ENCODE results near the gene KIF21A.
"Not testable (repeated sequence)": the region's sequence is repeated elsewhere in the genome, so short reads cannot be mapped to it uniquely, and the experiment has no call there.

- not testable (repeated sequence) for TF ChIP-seq EZH2 (IDR thresholded peaks at IDR 0.05; ENCODE audit: borderline replicate concordance, low read depth, low read length, severe bottlenecking); POLR2AphosphoS5 (IDR thresholded peaks at IDR 0.05; ENCODE audit: insufficient read depth, low read depth, low read length); POLR2A (IDR thresholded peaks at IDR 0.05; ENCODE audit: low read depth, low read length); MAX (IDR thresholded peaks at IDR 0.05; ENCODE audit: insufficient read depth, insufficient read length); MYC (IDR thresholded peaks at IDR 0.05; ENCODE audit: low read depth, low read length)
- TF ChIP-seq, protein P1, sequence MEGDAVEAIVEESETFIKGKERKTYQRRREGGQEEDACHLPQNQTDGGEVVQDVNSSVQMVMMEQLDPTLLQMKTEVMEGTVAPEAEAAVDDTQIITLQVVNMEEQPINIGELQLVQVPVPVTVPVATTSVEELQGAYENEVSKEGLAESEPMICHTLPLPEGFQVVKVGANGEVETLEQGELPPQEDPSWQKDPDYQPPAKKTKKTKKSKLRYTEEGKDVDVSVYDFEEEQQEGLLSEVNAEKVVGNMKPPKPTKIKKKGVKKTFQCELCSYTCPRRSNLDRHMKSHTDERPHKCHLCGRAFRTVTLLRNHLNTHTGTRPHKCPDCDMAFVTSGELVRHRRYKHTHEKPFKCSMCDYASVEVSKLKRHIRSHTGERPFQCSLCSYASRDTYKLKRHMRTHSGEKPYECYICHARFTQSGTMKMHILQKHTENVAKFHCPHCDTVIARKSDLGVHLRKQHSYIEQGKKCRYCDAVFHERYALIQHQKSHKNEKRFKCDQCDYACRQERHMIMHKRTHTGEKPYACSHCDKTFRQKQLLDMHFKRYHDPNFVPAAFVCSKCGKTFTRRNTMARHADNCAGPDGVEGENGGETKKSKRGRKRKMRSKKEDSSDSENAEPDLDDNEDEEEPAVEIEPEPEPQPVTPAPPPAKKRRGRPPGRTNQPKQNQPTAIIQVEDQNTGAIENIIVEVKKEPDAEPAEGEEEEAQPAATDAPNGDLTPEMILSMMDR (IDR thresholded peaks at IDR 0.05; ENCODE audit: extremely low read depth in 1 of 2, insufficient read depth in 1 of 2, low read depth in 1 of 2, low read length in 2 of 2) = not testable (repeated sequence)
Observed at GRCh38 chr12:39295593-39295992, 147.3 kb downstream of the KIF21A start.

All from endothelial cell of umbilical vein (primary cell).